Esophagus muscularis mucosa (tissue), 4 donors: ENCODE data around the gene RNF14.

Experiments
- EP300 ChIP-seq: sonication (generic); formaldehyde crosslinking; IDR thresholded peaks from one replicate; pipeline ENCODE4 v1.6.1; 2017; ENCODE audit warnings: antibody characterized with exemption
- POLR2AphosphoS5 ChIP-seq, 2 donors: sonication (generic); formaldehyde crosslinking; IDR thresholded peaks; one replicate each; pipeline ENCODE4 v1.6.1; 2017; ENCODE audit warnings: antibody characterized with exemption in 2 of 2
- TF ChIP-seq, protein P1 (sequence below), 3 experiments: fragments of 200-600 bp in 2 of 3; fragments of 450-650 bp in 1 of 3; sonication (generic) in 2 of 3; IDR thresholded peaks; one replicate each; pipeline ENCODE4 v1.5.1; 2017 to 2019; ENCODE audit warnings: antibody characterized with exemption in 3 of 3, mild to moderate bottlenecking in 2 of 3, moderate library complexity in 1 of 3

DNA sequence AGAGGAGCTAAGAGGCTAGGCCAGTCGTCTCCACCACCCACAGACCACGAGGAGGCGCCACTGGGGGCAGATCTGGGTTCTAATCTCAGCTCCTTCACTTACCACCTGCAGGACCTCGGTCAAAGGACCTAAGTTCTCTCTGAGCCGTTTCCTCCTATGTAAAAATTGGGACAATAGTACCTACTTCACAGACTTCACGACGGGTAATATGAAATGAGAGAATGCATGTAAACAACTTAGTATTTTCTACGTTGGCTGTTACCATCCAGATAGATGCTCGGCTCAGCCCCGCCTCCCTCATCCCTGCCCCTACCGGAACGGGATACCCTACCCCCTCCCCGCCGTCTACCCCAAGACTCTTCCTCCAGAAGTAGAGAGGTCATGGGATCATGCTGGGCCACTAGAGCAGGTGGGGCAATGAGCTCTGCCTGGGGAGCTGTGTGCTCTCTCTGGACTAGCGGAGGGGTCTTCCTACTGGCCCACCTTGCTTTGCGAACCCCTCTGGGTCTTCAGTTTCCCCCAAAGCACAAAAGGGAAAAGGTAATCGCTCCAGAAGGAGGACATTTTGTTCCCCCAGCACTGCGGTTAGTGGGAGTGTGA is 43.4 kb downstream of the RNF14 start:
- no peak for TF ChIP-seq EP300
- TF ChIP-seq, protein P1, sequence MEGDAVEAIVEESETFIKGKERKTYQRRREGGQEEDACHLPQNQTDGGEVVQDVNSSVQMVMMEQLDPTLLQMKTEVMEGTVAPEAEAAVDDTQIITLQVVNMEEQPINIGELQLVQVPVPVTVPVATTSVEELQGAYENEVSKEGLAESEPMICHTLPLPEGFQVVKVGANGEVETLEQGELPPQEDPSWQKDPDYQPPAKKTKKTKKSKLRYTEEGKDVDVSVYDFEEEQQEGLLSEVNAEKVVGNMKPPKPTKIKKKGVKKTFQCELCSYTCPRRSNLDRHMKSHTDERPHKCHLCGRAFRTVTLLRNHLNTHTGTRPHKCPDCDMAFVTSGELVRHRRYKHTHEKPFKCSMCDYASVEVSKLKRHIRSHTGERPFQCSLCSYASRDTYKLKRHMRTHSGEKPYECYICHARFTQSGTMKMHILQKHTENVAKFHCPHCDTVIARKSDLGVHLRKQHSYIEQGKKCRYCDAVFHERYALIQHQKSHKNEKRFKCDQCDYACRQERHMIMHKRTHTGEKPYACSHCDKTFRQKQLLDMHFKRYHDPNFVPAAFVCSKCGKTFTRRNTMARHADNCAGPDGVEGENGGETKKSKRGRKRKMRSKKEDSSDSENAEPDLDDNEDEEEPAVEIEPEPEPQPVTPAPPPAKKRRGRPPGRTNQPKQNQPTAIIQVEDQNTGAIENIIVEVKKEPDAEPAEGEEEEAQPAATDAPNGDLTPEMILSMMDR (IDR thresholded peaks at IDR 0.05), result peak; percentile 33 to 49 (median 49)
- no peak for TF ChIP-seq POLR2AphosphoS5 (IDR thresholded peaks at IDR 0.05)
